IPS DF 6.9 (cell line): Measurements from ENCODE around the gene TAAR1.
"Not testable (repeated sequence)": the region's sequence is repeated elsewhere in the genome, so short reads cannot be mapped to it uniquely, and the experiment has no call there.

Source experiments
- DNase-seq: peaks from one replicate; pipeline ENCODE4 v3.0.0-alpha.2; 2013; ENCODE audit warnings: low read depth, low spot score
- H3K27ac ChIP-seq: one replicate; pipeline ENCODE4 v1.5.1; 2013; ENCODE audit warnings: low read length, control low read depth
- H3K27me3 ChIP-seq: 2 replicates; pipeline ENCODE4 v1.6.1; 2013; ENCODE audit warnings: mild to moderate bottlenecking, low read length; ENCODE audit not compliant: control insufficient read depth, insufficient read depth
- H3K36me3 ChIP-seq: 2 replicates; pipeline ENCODE4 v1.6.1; 2013; ENCODE audit warnings: low read length; ENCODE audit not compliant: control insufficient read depth, insufficient read depth
- H3K4me1 ChIP-seq: 2 replicates; pipeline ENCODE4 v1.6.1; 2013; ENCODE audit warnings: low read length; ENCODE audit not compliant: control insufficient read depth, insufficient read depth
- H3K4me3 ChIP-seq: 2 replicates; pipeline ENCODE4 v1.5.1; 2013; ENCODE audit warnings: mild to moderate bottlenecking, low read length
- H3K9me3 ChIP-seq: 2 replicates; pipeline ENCODE4 v1.6.1; 2013; ENCODE audit warnings: low read length, inconsistent platforms; ENCODE audit not compliant: control insufficient read depth, insufficient read depth
- WGBS: extraction: QIAGEN DNeasy Blood & Tissue Kit; methylation state at CpG from one replicate; pipeline ENCODE4 v1.1.7; 2013; ENCODE audit warnings: mixed read lengths, missing lambda C conversion rate; ENCODE audit not compliant: insufficient read length, insufficient coverage; 5-methylcytosine and 5-hydroxymethylcytosine counted together

The TAAR1 gene, protein sequence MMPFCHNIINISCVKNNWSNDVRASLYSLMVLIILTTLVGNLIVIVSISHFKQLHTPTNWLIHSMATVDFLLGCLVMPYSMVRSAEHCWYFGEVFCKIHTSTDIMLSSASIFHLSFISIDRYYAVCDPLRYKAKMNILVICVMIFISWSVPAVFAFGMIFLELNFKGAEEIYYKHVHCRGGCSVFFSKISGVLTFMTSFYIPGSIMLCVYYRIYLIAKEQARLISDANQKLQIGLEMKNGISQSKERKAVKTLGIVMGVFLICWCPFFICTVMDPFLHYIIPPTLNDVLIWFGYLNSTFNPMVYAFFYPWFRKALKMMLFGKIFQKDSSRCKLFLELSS

DNA sequence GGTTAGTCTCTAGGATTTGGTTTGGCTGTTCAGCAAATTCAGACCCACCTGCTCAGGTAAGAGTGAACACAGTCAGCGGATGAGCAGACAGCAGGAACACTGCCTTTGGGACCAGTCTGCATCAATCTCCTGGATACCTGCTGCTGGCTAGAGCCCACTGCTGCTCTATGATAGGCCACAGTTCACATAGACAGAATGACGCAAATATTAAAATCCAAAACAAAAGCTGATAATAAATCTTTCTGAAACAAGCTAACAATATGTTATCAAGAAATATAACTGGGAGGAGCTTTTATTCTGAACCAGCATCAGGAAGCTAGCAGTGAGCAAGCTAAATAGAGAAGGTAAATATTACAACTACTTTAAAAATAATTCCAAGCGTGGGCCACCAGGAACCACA lies at the start of gene TAAR1:
Gene TAAR1, minus strand, starts transcription at position 101 of the 400 bp plus-strand sequence. CDS start 13,179 bp downstream, outside the sequence.
- H3K27me3 ChIP-seq: no peaks in the 10 kb centered on the region
- H3K36me3 ChIP-seq: no peaks in the 10 kb centered on the region
- H3K4me1 ChIP-seq: no peaks in the 10 kb centered on the region
- no peak within 1 kb of the TSS for H3K4me3 ChIP-seq
- no peaks in the 10 kb centered on the region for H3K9me3 ChIP-seq
- no CpG with 5 or more reads among the region's 3 CpGs for WGBS
- H3K27ac ChIP-seq: no peak within 1 kb of the TSS
- DNase-seq: no peak

DNA sequence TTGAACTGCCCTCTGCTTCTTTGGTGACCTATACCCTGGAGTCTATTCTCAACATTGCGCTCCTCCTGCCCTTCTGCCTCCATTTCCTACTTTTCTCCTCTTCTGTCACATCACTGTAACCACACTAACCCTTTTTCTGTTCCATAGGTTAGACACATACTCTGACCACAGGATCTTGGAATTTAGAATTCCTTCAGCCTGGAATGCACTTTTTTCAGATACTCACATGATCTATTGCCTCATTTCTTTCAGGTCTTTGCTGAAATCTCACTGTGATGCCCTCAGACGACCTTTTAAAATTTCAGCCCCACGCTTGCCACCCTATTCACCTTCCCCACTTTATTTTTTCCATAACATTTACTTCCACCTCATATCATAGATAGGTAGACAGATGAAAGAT lies 49.8 kb upstream of the TAAR1 start:
- Histone ChIP-seq H3K4me1 (no peaks in the 10 kb centered on the region), H3K9me3 (no peaks in the 10 kb centered on the region), H3K27me3 (no peaks in the 10 kb centered on the region), H3K27ac (no peak overlapping the region), H3K4me3 (no peak overlapping the region), H3K36me3 (no peaks in the 10 kb centered on the region)
- no peak for DNase-seq
- 100% methylated on average over 2 of the region's 3 CpGs for WGBS

DNA sequence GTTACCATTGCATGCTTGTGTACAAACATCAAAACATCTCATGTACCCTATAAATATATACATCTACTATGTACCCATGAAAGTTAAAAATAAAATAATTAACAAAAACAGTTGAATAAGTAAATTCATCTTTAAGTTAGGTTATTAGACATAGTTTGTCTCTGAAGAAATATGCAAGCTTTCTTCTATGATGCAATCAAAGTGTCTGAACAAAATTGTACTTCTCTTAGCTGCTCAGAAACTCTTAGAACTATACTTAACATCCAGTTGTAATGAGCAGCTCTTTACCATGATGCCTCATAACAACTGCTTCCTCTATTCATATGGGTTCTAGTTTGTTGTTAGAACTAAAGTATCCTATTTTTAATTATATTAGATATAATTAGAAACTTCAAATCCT lies 49.0 kb upstream of the TAAR1 start:
- Histone ChIP-seq H3K4me3 (no peak overlapping the region), H3K27me3 (no peaks in the 10 kb centered on the region), H3K36me3 (no peaks in the 10 kb centered on the region), H3K27ac (no peak overlapping the region), H3K4me1 (no peaks in the 10 kb centered on the region), H3K9me3 (no peaks in the 10 kb centered on the region)
- no peak for DNase-seq

DNA sequence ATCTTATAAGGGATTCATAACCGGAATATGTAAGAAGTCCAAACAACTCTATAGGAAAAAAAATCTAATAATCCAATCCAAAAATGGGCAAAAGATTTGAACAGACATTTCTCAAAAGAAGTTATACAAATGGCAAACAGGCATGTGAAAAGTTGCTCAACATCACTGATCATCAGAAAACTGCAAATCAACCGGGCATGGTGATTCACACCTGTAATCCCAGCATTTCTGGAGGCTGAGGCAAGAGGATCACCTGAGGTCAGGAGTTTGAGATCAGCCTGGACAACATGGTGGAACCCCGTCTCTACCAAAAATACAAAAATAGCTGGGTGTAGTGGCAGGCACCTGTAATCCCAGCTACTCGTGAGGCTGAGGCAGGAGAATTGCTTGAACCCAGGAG lies 47.8 kb upstream of the TAAR1 start:
- not testable (repeated sequence) for DNase-seq, H3K36me3 ChIP-seq, H3K9me3 ChIP-seq, H3K27me3 ChIP-seq, H3K4me1 ChIP-seq, H3K27ac ChIP-seq, H3K4me3 ChIP-seq
- WGBS: no CpG with 5 or more reads among the region's 4 CpGs

DNA sequence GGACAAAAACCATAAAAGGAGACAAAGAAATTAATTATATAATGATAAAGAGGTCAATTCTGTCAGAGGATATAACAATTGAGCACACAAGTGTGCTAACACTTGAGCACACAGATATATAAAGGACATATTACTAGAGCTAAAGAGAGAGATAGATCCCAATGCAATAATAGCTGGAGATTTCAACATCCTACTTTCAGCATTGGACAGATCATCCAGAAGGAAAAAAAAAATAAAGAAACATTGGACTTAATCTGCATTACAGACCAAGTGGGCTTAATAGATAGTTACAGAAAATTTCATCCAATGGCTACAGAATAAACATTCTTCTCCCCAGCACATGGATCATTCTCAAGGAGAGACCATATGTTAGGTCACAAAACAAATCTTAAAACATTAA lies 45.0 kb upstream of the TAAR1 start:
- H3K27ac ChIP-seq: no peak overlapping the region
- no peaks in the 10 kb centered on the region for H3K4me1 ChIP-seq
- no peaks in the 10 kb centered on the region for H3K9me3 ChIP-seq
- no peak overlapping the region for H3K4me3 ChIP-seq
- DNase-seq: no peak
- H3K36me3 ChIP-seq: no peaks in the 10 kb centered on the region
- H3K27me3 ChIP-seq: no peaks in the 10 kb centered on the region

DNA sequence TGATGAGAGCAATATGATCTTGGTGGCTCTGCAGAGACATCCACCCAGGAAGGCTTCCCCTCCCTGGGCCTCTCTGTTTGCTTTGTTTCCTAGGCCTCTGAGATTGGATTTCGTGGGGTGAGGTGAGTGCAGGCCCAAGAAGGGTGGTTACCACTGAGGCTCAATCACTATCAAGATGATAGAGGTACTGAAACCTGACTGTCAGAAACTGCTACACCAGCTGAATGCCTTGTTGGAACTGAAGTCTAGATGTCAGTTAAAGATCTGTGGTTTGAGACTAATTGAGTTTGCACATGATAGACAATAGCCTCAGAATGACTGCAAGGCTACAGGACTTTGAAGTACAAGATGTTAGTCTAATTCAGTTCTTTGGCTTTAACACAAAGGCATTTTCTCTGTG lies 39.6 kb upstream of the TAAR1 start:
- Histone ChIP-seq H3K9me3 (no peaks in the 10 kb centered on the region), H3K27me3 (no peaks in the 10 kb centered on the region), H3K4me1 (no peaks in the 10 kb centered on the region), H3K36me3 (no peaks in the 10 kb centered on the region), H3K4me3 (no peak overlapping the region), H3K27ac (no peak overlapping the region)
- no peak for DNase-seq
- no CpG with 5 or more reads among the region's 1 CpG for WGBS

DNA sequence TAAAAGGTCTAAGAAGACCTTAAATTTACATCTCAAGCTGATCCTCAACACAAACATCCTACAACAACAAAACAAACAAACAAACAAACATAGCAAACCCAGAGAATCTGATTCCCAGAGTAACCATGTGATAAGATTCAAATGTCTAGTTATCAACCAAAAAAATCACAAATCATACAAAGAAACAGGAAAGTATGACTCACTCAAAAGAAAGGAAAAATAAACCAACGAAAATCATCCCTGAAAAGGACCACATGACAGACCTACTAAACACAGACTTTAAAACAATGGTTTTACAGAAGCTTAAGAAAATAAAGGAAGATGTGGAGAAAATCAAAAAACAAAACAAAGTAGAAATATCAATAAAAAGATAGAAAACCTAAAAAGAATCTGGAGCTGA lies 36.8 kb upstream of the TAAR1 start:
- Histone ChIP-seq H3K27ac (no peak overlapping the region), H3K9me3 (no peaks in the 10 kb centered on the region), H3K36me3 (no peaks in the 10 kb centered on the region), H3K27me3 (no peaks in the 10 kb centered on the region), H3K4me3 (no peak overlapping the region), H3K4me1 (no peaks in the 10 kb centered on the region)
- DNase-seq: no peak
- WGBS: no CpG with 5 or more reads among the region's 1 CpG

DNA sequence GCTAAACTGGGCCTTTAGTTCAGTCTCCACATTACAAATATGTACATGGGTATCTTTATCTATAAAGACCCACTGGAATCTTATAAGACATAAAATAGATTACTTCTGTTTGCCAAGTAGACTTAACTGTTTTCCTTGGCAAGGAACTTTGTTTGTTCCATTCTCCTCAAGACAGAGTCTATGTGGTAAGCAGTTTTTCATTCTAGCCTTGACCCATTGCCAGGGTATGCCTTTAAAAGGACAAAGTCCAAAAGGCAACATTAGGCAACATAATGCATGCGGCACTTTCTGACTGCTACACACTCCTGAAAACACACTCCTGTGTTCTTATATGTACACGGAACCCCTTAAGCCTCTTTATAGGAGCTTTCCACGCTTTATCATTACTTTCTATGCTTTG lies 34.5 kb upstream of the TAAR1 start:
- DNase-seq: no peak
- Histone ChIP-seq H3K36me3 (no peaks in the 10 kb centered on the region), H3K27me3 (no peaks in the 10 kb centered on the region), H3K27ac (no peak overlapping the region), H3K9me3 (no peaks in the 10 kb centered on the region), H3K4me1 (no peaks in the 10 kb centered on the region), H3K4me3 (no peak overlapping the region)
- no CpG with 5 or more reads among the region's 3 CpGs for WGBS

DNA sequence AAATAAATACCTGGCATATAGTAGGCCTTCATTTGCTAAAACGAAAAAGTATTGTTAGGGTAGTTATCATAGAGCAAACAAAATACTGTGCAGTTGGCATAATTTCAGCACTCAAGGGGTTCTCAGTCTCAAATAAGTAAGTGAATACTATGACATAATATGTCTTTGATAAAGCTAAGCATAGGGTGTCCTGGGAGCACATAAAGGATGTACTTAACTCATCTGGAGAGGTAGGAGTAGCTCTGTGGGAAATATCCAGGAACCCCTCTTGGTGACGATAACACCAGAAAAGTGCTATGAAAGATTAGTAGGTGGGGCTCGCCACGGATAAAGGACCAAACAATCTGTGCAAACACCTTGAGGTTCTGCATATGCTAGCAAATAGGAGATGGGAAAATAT lies 31.7 kb upstream of the TAAR1 start:
- H3K27ac ChIP-seq: no peak overlapping the region
- no peak for DNase-seq
- H3K9me3 ChIP-seq: no peaks in the 10 kb centered on the region
- H3K36me3 ChIP-seq: no peaks in the 10 kb centered on the region
- no peaks in the 10 kb centered on the region for H3K27me3 ChIP-seq
- no peak overlapping the region for H3K4me3 ChIP-seq
- no peaks in the 10 kb centered on the region for H3K4me1 ChIP-seq
- WGBS: no CpG with 5 or more reads among the region's 4 CpGs

DNA sequence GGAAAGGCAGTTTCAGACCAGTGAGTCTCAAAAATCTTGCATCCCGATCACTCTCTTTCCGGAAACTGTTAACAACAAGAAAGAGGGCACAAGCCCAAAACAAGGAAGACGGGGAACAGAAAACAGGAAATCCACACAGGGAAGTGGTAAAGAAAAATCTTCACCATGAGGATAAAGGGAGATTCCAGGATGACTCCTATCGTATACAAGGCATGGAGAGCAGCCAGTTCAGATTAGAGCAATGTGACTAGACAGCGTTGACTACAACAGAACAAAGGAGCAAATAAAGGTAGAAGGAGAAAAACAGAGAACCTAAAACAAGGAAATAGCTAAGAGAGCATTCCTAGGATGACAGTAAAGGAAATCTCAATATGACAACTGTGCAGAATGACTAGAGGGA lies 28.3 kb upstream of the TAAR1 start:
- no peak for DNase-seq
- no peaks in the 10 kb centered on the region for H3K27me3 ChIP-seq
- H3K4me1 ChIP-seq: peaks cover 1% of the 10 kb centered on the region; the same call in 1 of the 2 replicates
- H3K4me3 ChIP-seq: no peak overlapping the region
- no peaks in the 10 kb centered on the region for H3K36me3 ChIP-seq
- no CpG with 5 or more reads among the region's 5 CpGs for WGBS
- no peaks in the 10 kb centered on the region for H3K9me3 ChIP-seq
- no peak overlapping the region for H3K27ac ChIP-seq

DNA sequence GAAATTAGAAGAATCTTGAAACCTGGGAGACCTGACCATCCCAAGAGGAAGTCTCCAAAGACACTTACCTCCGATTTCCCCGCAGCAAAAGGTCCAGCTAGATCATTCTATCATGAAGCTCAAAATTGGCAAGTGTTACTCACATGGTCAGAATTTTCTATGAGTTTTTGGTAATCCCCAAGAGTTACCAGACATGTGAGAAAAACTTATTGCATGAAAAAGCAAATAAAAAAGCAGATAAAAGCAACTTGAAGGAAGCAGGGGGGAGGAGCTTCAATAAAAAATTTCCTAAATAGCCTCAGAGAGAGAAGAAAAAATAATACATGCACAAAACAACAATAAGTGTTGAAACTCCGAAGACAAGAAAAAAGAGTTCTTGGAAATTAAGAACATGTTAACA lies 27.5 kb upstream of the TAAR1 start:
- Histone ChIP-seq H3K27me3 (no peaks in the 10 kb centered on the region), H3K9me3 (no peaks in the 10 kb centered on the region), H3K4me3 (no peak overlapping the region), H3K36me3 (no peaks in the 10 kb centered on the region), H3K4me1 (peaks cover 1% of the 10 kb centered on the region; the same call in 1 of the 2 replicates), H3K27ac (no peak overlapping the region)
- DNase-seq: no peak
- WGBS: no CpG with 5 or more reads among the region's 3 CpGs
